ENCODE results near the gene TSPY8. TPM values are rescaled to one million over a fixed set of nuclear protein-coding genes. Genes with fewer than 3 reads are reported as not detected.
"Not testable (repeated sequence)": the region's sequence is repeated elsewhere in the genome, so short reads cannot be mapped to it uniquely, and the experiment has no call there.

The TSPY8 gene
- total and polyA plus RNA-seq, 2 donors (not counting 1 experiment from before 2014, with no cell fraction given): not detected

DNA sequence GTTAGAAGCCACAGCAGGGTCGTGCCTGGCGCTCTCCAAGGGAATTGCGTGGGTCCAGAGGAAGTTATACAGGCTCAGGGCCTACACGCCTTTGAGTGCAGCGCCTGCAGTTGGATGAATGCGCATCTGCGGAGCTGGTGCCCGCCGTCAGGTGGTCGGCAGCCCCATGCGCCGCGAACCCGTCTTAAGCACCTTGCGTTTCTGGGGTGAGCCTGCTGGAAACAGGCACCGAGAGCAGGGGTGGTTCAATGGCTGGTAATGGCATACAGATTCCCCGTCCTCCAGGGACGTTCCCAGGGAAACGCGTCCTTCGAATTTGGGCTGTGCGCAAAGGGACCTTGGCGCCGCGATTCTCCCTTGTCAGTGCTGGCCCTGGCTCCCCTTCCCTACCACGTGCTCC lies 38.9 kb downstream of the TSPY8 start:
- intact Hi-C loops (cut with micrococcal nuclease); H3K27me3 Mint-ChIP-seq; H3K27me3 ChIP-seq (replicated peaks in 1 of 4; ENCODE audit: control extremely low read depth in 1 of 4, control insufficient read depth in 3 of 4, insufficient read depth in 4 of 4, low read length in 3 of 4); H3K9ac ChIP-seq (ENCODE audit: low read length); H3K79me2 ChIP-seq (ENCODE audit: control insufficient read depth, insufficient read depth, low read length); H3K27ac ChIP-seq (ENCODE audit: low read length in 2 of 2); H3K4me3 Mint-ChIP-seq; CTCF ChIA-PET; H4K20me1 ChIP-seq (ENCODE audit: control insufficient read depth, insufficient read depth, low read length, poor library complexity, severe bottlenecking); H3K4me2 ChIP-seq (replicated peaks; ENCODE audit: low read depth, low read length, poor library complexity, severe bottlenecking); H3K27ac Mint-ChIP-seq; H3K36me3 ChIP-seq (replicated peaks in 1 of 2; ENCODE audit: control extremely low read depth in 1 of 2, control insufficient read depth in 1 of 2, extremely low read depth in 1 of 2, insufficient read depth in 2 of 2, low read length in 1 of 2); H3K9me3 ChIP-seq (ENCODE audit: control extremely low read depth in 1 of 3, control insufficient read depth in 2 of 3, insufficient read depth in 1 of 3, low read length in 2 of 3); ATAC-seq (ENCODE audit: low read depth); H3K4me1 Mint-ChIP-seq; DNase-seq; H2AFZ ChIP-seq (ENCODE audit: insufficient read depth, low read depth, low read length, poor library complexity, severe bottlenecking); H3K4me3 ChIP-seq (ENCODE audit: control extremely low read depth in 1 of 5, extremely low read depth in 1 of 5, insufficient read depth in 1 of 5, low read depth in 2 of 5, low read length in 4 of 5); H3K9me3 Mint-ChIP-seq (ENCODE audit: insufficient read depth); POLR2A ChIA-PET; H3K4me1 ChIP-seq (ENCODE audit: control insufficient read depth in 2 of 2, insufficient read depth in 2 of 2, low read length in 2 of 2): not testable (repeated sequence)
- WGBS (ENCODE audit: insufficient coverage): 100% methylated on average over 5 of the region's 26 CpGs

GRCh38 chrY:9398121-9398520 lies 40.5 kb downstream of the TSPY8 start, which contains the start of gene TSPY3:
TSPY3 (plus strand) TSS chrY:9398421; CDS start chrY:9398467, 46 bp downstream.
- H3K4me1 Mint-ChIP-seq; POLR2A ChIA-PET; H3K4me2 ChIP-seq (replicated peaks; ENCODE audit: low read depth, low read length, poor library complexity, severe bottlenecking); H3K4me3 ChIP-seq (ENCODE audit: control extremely low read depth in 1 of 5, extremely low read depth in 1 of 5, insufficient read depth in 1 of 5, low read depth in 2 of 5, low read length in 4 of 5); H3K9ac ChIP-seq (ENCODE audit: low read length); H2AFZ ChIP-seq (ENCODE audit: insufficient read depth, low read depth, low read length, poor library complexity, severe bottlenecking); DNase-seq; ATAC-seq (ENCODE audit: low read depth); H3K27me3 Mint-ChIP-seq; H3K79me2 ChIP-seq (ENCODE audit: control insufficient read depth, insufficient read depth, low read length); H3K9me3 ChIP-seq (ENCODE audit: control extremely low read depth in 1 of 3, control insufficient read depth in 2 of 3, insufficient read depth in 1 of 3, low read length in 2 of 3); H3K4me3 Mint-ChIP-seq; H3K4me1 ChIP-seq (ENCODE audit: control insufficient read depth in 2 of 2, insufficient read depth in 2 of 2, low read length in 2 of 2); H3K9me3 Mint-ChIP-seq (ENCODE audit: insufficient read depth); H4K20me1 ChIP-seq (ENCODE audit: control insufficient read depth, insufficient read depth, low read length, poor library complexity, severe bottlenecking); H3K36me3 ChIP-seq (replicated peaks in 1 of 2; ENCODE audit: control extremely low read depth in 1 of 2, control insufficient read depth in 1 of 2, extremely low read depth in 1 of 2, insufficient read depth in 2 of 2, low read length in 1 of 2); H3K27ac Mint-ChIP-seq; intact Hi-C loops (cut with micrococcal nuclease); H3K27me3 ChIP-seq (replicated peaks in 1 of 4; ENCODE audit: control extremely low read depth in 1 of 4, control insufficient read depth in 3 of 4, insufficient read depth in 4 of 4, low read length in 3 of 4); CTCF ChIA-PET; H3K27ac ChIP-seq (ENCODE audit: low read length in 2 of 2): not testable (repeated sequence)
- no CpG with 5 or more reads among the region's 26 CpGs for WGBS (ENCODE audit: insufficient coverage)

Small RNAs within 50 kb of the gene (small RNA-seq; reads per million reads assigned to genes)
- not detected for gene AC006158.1 (ENCODE audit: insufficient read length, low read depth, low replicate concordance)

Other genes with a start within 250 kb of the TSPY8 start
- gene TSPY4, start 20.3 kb upstream of the TSPY8 start, total RNA-seq: not detected in 2 replicates
- not detected in 2 replicates for gene TSPY4, start 20.3 kb upstream of the TSPY8 start, polyA plus RNA-seq
- not detected in 2 replicates for gene TSPY3, start 40.6 kb downstream of the TSPY8 start, total RNA-seq
- not detected in 2 replicates for gene TSPY3, start 40.6 kb downstream of the TSPY8 start, polyA plus RNA-seq
- gene TSPY1, start 109.2 kb downstream of the TSPY8 start, total RNA-seq: not detected in 2 replicates
- not detected in 2 replicates for gene TSPY1, start 109.2 kb downstream of the TSPY8 start, polyA plus RNA-seq
- gene TSPY9, start 129.5 kb downstream of the TSPY8 start, total RNA-seq: not detected in 2 replicates
- not detected in 2 replicates for gene TSPY9, start 129.5 kb downstream of the TSPY8 start, polyA plus RNA-seq
- gene TSPY10, start 170.1 kb downstream of the TSPY8 start, total RNA-seq: not detected in 2 replicates
- gene TSPY10, start 170.1 kb downstream of the TSPY8 start, polyA plus RNA-seq: not detected in 2 replicates